Mammary epithelial cell (primary cell): ENCODE data around the gene KIAA0930.

Source experiments
- EZH2 ChIP-seq: IDR thresholded peaks from 2 replicates; pipeline ENCODE4 v1.6.1; 2012; ENCODE audit warnings: low read length, inconsistent platforms, borderline replicate concordance
- TF ChIP-seq, protein P1 (sequence below), 2 donors: IDR thresholded peaks in 1 of 2; conservative IDR thresholded peaks in 1 of 2; 2 replicates each; pipeline ENCODE4 v1.5.1; 2011 to 2012; ENCODE audit warnings: inconsistent platforms in 2 of 2, low read length in 2 of 2, mild to moderate bottlenecking in 2 of 2, control low read depth in 1 of 2, low read depth in 1 of 2; ENCODE audit not compliant: insufficient read depth in 1 of 2; ENCODE audit errors: extremely low read depth in 1 of 2

DNA sequence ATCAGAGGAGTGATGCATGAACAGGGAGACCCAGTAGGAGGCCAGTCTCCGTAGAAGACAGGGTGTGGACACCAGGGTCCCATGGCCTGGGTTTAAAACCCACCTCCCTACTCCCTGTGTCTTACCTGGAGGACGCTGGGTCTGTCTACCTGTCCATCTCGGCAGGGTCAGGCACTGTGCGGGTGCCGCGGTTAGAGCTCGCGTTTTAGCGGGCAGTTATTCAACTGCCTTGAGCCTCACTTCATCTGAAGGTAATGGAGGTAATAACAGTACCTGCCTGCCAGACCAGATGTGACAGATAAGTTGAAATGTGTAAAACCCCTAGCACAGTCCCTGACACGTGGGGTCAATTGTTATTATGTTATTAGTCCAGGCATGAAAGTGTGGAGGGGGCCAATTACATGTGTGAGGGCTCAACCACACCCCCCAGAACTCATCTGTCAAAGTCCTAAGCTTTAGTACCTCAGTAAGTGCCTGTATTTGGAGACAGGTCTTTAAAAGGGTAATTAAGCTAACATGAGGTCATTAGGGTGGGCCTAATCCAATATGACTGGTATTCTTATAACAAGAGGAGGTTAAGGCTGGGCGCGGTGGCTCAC lies 35.9 kb upstream of the KIAA0930 start:
- TF ChIP-seq, protein P1, sequence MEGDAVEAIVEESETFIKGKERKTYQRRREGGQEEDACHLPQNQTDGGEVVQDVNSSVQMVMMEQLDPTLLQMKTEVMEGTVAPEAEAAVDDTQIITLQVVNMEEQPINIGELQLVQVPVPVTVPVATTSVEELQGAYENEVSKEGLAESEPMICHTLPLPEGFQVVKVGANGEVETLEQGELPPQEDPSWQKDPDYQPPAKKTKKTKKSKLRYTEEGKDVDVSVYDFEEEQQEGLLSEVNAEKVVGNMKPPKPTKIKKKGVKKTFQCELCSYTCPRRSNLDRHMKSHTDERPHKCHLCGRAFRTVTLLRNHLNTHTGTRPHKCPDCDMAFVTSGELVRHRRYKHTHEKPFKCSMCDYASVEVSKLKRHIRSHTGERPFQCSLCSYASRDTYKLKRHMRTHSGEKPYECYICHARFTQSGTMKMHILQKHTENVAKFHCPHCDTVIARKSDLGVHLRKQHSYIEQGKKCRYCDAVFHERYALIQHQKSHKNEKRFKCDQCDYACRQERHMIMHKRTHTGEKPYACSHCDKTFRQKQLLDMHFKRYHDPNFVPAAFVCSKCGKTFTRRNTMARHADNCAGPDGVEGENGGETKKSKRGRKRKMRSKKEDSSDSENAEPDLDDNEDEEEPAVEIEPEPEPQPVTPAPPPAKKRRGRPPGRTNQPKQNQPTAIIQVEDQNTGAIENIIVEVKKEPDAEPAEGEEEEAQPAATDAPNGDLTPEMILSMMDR (conservative IDR thresholded peaks at IDR 0.05 in 1 of 2, IDR thresholded peaks at IDR 0.05 in 1 of 2; ENCODE audit: extremely low read depth in 1 of 2, insufficient read depth in 1 of 2, low read depth in 1 of 2, low read length in 2 of 2) = no peak
- no peak for TF ChIP-seq EZH2
